GM18526 (cell line): ENCODE data around the gene SNRNP200.

Source experiments
- POLR2A ChIP-seq: IDR thresholded peaks from 3 replicates; pipeline ENCODE4 v1.6.1; 2011; ENCODE audit not compliant: insufficient read length; ENCODE audit errors: extremely low read depth

Gene SNRNP200

GRCh38 chr2:96231316-96231715, 74.0 kb downstream of the SNRNP200 start:
- TF ChIP-seq POLR2A, result no peak

- no peak for TF ChIP-seq POLR2A
Measured at GRCh38 chr2:96225016-96225533, 80.3 kb downstream of the SNRNP200 start.
